Activated B cell treated with CpG ODN at 0.5 μM for 24 hours (primary cell): ENCODE results near the gene CMTM7. TPM values are rescaled to one million over a fixed set of nuclear protein-coding genes. Genes with fewer than 3 reads are reported as not detected.
A peak's percentile ranks its signal among the peaks of the same experiment; 100 is the strongest.

Source experiments
- ATAC-seq: fragments of 200-7000 bp; cut with Tn5 transposase; one replicate; pipeline ENCODE4 v1.10.0; 2021; ENCODE audit warnings: low read depth, mild to moderate bottlenecking, moderate library complexity
- CTCF ChIA-PET: fragments of 350-600 bp; sonication (Branson Sonifier 250); formaldehyde crosslinking; loops from one replicate; lab custom pipeline; 2021; ENCODE audit warnings: antibody characterized with exemption; lab: Charles Lee
- POLR2A ChIA-PET: fragments of 350-600 bp; sonication (Branson Sonifier 250); formaldehyde crosslinking; loops from one replicate; lab custom pipeline; 2021; ENCODE audit warnings: antibody characterized with exemption; lab: Charles Lee
- DNase-seq: peaks from one replicate; pipeline ENCODE4 v3.0.0; 2022
- H3K27ac Mint-ChIP-seq: one replicate; pipeline ENCODE4 v1.8.0; 2020; ENCODE audit warnings: mixed read lengths
- H3K27me3 Mint-ChIP-seq: one replicate; pipeline ENCODE4 v1.8.0; 2021; ENCODE audit warnings: mixed read lengths
- H3K36me3 Mint-ChIP-seq: one replicate; pipeline ENCODE4 v1.8.0; 2021; ENCODE audit warnings: low read depth, mixed read lengths
- H3K4me1 Mint-ChIP-seq: one replicate; pipeline ENCODE4 v1.8.0; 2021; ENCODE audit warnings: mixed read lengths
- H3K4me3 Mint-ChIP-seq: one replicate; pipeline ENCODE4 v1.8.0; 2020; ENCODE audit warnings: mild to moderate bottlenecking, mixed read lengths
- H3K9me3 Mint-ChIP-seq: one replicate; pipeline ENCODE4 v1.8.0; 2020; ENCODE audit warnings: mixed read lengths
- CTCF ChIP-seq: fragments of 200-600 bp; IDR thresholded peaks from one replicate; pipeline ENCODE4 v1.8.0; 2022; ENCODE audit warnings: antibody characterized with exemption, mild to moderate bottlenecking
- intact Hi-C: fragments of 100-400 bp; cut with micrococcal nuclease; formaldehyde crosslinking; loops from one replicate; pipeline ENCODE4 v1.15.1; 2024
- total RNA-seq: library from RNA; stranded (reverse); gene quantifications from 2 replicates; pipeline ENCODE4 v1.2.3, GENCODE V29; 2022

The CMTM7 gene
- total RNA-seq, 1 donor from 2014 or later: 82.1 TPM

- intact Hi-C loops: loop anchor here (1.0 kb wide), 1 partner anchor 27 kb away; no protein-coding TSS in a partner anchor
- Mint-ChIP-seq H3K27me3 (no peaks in the 10 kb centered on the region), H3K27ac (peak overlapping the region; percentile 94), H3K36me3 (peaks cover 29% of the 10 kb centered on the region), H3K4me1 (peaks cover 93% of the 10 kb centered on the region), H3K4me3 (peak overlapping the region; percentile 26), H3K9me3 (no peaks in the 10 kb centered on the region)
- no peak for TF ChIP-seq CTCF
- ChIA-PET CTCF (interaction anchor here (0.7 to 8.6 kb wide), 7 partner anchors 17 to 69 kb away, joined by 3 to 65 read pairs (median 3); partner anchors contain the start of gene CMTM7), POLR2A (interaction anchor here (0.6 to 8.5 kb wide), 13 partner anchors 9 to 66 kb away, joined by 3 to 272 read pairs (median 4); partner anchors contain the start of gene CMTM7)
- DNase-seq (no peak), ATAC-seq (peak; percentile 11)
Measured at GRCh38 chr3:32440611-32441350, 49.1 kb downstream of the CMTM7 start.

GRCh38 chr3:32442766-32443165 lies 51.1 kb downstream of the CMTM7 start:
- TF ChIP-seq CTCF: no peak

GRCh38 chr3:32443478-32443877 lies 51.8 kb downstream of the CMTM7 start:
- intact Hi-C loops: no loop called here
- no peak for DNase-seq
- Mint-ChIP-seq H3K4me3 (peak overlapping the region; percentile 53), H3K9me3 (no peaks in the 10 kb centered on the region), H3K27me3 (no peaks in the 10 kb centered on the region), H3K27ac (peak overlapping the region; percentile 82), H3K4me1 (peaks cover 88% of the 10 kb centered on the region), H3K36me3 (peaks cover 50% of the 10 kb centered on the region)
- POLR2A ChIA-PET: interaction anchor here (0.7 to 1.8 kb wide), 2 partner anchors 13 to 17 kb away, joined by 3 to 5 read pairs; no protein-coding TSS in a partner anchor
- TF ChIP-seq CTCF: no peak
- CTCF ChIA-PET: no interaction called here
- no peak for ATAC-seq

More at GRCh38 chr3:32442766-32443165, 51.1 kb downstream of the CMTM7 start:
- Mint-ChIP-seq H3K4me3 (no peak overlapping the region), H3K4me1 (peaks cover 92% of the 10 kb centered on the region), H3K27me3 (no peaks in the 10 kb centered on the region), H3K9me3 (no peaks in the 10 kb centered on the region), H3K36me3 (peaks cover 43% of the 10 kb centered on the region), H3K27ac (peak overlapping the region; percentile 82)
- DNase-seq (no peak), ATAC-seq (no peak)
- ChIA-PET POLR2A (interaction anchor here (0.6 to 8.5 kb wide), 5 partner anchors 9 to 25 kb away, joined by 3 to 272 read pairs (median 5); no protein-coding TSS in a partner anchor), CTCF (interaction anchor here (8.6 kb wide), 1 partner anchor 26 kb away, joined by 65 read pairs; no protein-coding TSS in a partner anchor)
- intact Hi-C loops: no loop called here

GRCh38 chr3:32447865-32448400 lies 56.3 kb downstream of the CMTM7 start:
- no peak overlapping the region for H3K4me3 Mint-ChIP-seq
- no peak for ATAC-seq
- TF ChIP-seq CTCF: no peak
- no peaks in the 10 kb centered on the region for H3K27me3 Mint-ChIP-seq
- no peaks in the 10 kb centered on the region for H3K9me3 Mint-ChIP-seq
- peak overlapping the region; percentile 3 for H3K27ac Mint-ChIP-seq
- ChIA-PET CTCF (interaction anchor here (1.1 kb wide), 1 partner anchor 72 kb away, joined by 3 read pairs; no protein-coding TSS in a partner anchor), POLR2A (no interaction called here)
- intact Hi-C loops: no loop called here
- DNase-seq: no peak
- peaks cover 66% of the 10 kb centered on the region for H3K4me1 Mint-ChIP-seq
- peaks cover 70% of the 10 kb centered on the region for H3K36me3 Mint-ChIP-seq
